GM18517 (cell line): Measurements from ENCODE around the gene SMIM44.
"Not testable (repeated sequence)": the region's sequence is repeated elsewhere in the genome, so short reads cannot be mapped to it uniquely, and the experiment has no call there.

Experiments
- ATAC-seq: cut with Tn5 transposase; IDR thresholded peaks from one replicate; pipeline ENCODE4 v1.9.1; 2021; ENCODE audit warnings: mild to moderate bottlenecking, moderate library complexity; ENCODE audit not compliant: unreplicated experiment

The SMIM44 gene

DNA sequence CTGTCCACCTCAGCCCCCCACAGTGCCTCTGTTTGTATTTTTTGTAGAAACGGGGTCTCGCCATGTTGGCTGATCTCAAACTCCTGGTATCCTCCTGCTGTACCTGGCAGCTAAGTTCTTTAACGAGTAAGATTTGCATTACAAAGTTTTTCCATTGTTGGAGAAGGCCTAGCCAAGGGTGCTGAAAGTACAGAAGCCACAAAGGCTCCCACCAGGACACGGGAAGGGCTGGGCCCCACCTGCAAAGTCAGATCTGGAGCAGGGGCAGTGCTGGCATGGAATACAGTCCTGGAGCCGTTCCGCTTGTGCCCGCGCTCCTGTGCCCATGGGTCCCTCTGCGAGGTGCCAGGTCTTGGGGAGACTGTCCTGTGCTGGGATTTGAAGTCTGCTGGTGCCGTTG is 35.0 kb upstream of the SMIM44 start:
- ATAC-seq, result no peak

DNA sequence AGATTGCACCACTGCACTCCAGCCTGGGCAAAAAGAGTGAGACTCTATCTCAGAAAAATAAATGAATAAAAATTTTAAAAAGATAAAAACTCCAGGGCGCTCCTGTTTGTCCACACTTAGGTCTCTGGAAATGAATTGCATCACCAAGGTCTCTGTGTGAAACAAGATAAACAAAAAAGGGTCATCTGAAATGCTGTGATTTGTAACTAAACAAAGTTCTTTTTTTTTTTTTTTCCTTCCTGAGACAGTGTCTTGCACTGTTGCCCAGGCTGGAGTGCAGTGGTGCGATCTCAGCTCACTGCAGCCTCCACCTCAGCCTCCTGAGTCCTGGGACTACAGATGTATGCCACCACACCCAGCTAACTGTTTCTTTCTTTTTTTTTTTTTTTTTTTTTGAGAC is 34.4 kb upstream of the SMIM44 start:
- ATAC-seq, result no peak

DNA sequence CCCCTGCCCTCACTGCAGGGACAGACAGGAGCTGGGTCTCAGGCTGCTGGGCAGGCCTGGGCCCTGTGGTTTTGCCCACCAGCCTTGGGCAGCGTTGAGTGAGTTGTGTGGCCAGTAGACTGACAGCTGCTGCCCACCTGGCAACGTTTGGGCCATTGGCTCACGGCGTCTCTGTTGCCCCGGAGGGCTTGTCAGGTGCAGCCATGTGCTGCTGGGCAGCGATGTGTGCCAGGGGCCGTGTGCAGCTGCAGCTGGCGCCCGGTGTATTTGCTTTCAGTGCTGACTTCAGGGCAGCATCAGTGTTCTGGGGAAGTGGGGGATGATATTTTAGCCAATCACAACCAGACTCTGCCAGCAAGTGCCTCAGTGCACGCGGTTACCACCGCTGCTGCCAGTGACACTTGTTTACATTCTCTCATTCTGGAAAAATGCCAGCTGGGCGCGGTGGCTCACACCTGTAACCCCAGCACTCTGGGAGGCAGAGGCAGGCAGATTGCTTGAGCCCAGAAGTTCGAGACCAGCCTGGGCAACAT is 33.5 kb upstream of the SMIM44 start:
- no peak for ATAC-seq

DNA sequence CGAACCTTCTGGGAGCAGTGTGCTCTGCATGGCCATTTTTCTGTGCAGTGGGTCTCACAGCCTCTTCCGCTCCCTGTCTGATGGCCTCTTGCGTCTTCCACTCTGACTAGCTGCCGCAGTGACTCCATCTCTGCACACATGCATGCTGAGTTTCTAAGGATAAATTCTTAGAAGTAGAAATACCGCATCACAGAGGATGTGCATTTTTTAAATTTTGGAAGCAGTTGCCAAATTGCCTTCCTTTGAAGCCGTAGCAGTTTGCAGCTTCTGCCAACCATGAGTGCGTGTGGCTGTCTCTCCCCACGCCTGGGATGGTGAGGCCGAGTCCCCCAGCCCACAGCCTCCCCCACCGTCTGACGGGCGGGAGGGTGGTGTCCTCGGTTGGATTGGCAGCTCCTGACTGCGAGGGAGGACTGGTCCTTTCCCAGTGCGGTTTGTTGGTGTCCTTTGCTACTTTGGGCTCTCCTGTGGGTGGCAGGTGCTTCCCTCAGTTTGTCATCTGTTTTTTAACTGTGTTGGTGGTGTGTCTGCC is 32.7 kb upstream of the SMIM44 start:
- no peak for ATAC-seq

DNA sequence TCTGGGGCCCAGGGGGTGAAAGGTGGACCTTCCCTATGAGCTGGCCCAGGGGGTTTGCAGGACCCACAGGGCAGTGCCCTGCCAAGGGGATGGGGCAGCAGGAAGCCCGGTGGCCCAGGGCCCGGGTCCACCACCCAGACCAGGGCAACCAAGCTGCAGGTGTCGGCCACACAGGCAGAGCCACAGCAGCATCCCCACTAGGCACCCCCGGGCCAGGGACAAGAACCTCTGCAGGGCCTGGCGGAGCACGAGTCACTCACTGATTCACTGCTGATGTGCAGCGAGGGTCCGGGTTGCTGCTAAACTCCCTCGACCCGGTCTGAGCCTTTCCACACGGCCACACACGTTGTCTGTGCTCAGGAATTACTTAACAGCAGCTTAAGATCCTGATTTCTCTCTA is 31.7 kb upstream of the SMIM44 start:
- no peak for ATAC-seq

DNA sequence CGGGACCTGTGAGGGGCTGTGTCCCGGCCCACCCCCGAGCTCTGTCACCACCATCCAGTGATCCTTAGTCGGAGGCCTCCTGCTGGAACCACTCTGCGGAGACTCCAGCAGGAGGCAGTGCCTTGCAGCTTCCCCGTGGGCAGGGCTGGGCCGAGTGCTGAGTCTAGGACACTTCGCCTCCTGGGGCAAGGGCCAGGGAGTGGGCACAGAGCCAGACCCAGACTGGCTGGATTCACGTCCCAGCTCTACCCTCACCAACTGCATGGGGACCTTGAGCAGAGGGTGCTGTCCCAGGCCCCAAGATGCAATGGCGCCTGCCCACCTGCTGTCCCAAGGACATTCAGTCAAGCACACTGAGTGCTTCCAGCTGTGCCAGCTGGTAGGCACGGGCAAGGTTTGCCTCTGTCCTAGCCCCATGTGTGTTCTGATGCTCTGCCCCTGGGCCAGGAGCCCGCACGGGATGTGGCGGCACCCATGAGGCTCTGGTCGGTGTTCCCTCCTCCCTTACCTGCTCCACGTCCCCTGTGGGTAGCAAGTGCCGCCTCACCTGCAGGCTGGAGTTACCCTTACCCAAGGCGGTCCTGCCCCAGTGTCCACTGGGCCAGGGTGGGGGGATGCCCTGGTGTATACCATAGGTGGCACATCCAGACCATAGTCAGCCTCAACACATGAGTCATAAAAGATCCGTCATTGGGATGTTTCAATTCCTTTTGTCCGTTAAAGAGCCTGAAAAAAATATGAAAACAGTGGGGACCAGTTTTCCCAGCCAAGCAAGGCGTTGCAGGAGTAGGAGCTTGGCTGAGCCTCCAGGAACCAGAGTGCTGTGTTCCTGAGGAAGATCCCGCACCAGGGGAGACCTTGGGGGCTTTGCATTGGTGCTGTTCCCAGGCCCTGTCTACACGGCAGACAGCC is 30.2 kb upstream of the SMIM44 start:
- no peak for ATAC-seq

DNA sequence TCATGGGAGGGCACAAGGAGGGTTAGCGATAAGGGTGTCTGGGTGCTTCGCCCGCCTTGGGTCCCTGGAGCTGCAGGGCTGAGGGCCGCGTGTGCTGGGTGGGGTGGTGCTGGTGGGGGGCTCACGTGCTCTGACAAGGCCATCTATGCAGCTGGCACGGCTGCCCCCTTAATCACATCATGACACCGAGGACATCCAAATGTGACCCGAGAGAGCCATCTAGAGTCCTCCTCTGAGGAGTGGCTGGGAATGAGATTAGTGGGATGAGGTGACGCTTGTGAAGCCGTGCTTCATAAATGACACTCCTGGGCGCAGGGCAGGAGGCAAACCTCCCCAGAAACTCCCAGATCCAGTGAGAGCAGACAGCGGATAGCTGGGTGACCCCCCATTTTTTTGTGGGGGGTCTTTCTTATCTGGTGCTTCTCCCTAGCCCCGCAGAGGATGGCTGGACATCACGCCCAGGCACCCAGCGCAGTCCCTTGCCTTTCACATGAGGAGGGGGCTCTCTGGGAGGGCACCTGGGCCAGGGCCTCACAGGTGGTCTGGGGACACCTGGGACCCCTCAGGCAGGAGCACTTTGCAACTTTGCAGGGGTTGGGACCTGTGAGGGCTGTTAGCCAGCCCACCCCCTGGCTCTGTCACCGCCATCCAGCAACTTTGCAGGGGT is 29.5 kb upstream of the SMIM44 start:
- ATAC-seq, result no peak

DNA sequence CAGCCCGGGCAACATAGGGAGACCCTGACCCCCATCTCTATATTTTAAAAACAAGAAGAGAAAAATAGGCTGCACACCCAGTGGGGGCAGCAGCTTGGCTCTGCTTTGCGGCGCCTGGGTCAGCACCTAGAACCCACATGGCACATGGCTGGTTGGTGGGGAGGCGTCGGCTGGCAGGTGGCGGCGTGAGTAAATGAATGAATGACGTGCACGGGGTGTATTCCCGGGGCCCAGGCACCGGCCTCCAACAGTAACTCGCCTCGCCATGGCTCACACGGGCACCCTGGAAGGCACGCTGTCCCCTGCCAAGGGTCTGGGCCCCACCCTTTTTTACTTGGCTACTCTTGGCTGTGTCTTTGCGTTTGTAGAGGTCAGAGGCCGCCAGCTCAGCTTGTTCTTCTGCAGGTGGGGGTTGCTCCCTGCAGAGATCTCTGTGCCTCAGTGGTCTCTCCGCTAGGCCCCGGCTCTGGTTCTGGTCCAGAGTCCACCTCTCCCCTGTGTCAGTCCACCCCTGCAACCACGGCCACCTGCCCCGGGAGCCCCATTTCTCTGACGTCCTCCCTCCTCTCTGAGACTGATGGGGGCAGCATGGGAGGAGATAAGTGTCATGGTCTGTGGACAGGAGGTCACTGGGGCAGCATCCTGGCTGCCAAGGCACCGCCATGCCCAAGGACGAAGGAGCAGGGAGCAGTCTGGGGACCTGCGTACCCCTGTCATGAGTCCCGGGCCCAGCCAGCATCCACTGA is 28.4 kb upstream of the SMIM44 start:
- ATAC-seq, result no peak

DNA sequence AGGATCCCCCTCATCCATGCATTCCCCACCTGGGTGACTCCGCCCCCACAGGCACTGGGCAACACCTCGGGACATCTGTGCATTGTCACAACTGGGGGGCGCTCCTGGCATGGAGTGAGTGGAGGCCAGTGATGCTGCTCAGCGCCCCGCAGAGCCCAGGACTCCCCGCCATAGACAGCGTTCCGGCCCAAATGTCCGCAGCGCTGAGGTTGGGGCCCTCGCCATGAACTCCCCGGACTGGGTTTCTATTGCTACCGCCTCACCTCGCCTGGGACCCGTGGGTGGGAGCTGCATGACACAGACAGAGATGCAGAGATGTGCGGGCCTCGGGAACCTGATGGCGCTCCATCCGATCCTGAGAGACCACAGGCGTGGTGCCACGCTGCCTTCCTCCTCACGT is 27.5 kb upstream of the SMIM44 start:
- no peak for ATAC-seq

DNA sequence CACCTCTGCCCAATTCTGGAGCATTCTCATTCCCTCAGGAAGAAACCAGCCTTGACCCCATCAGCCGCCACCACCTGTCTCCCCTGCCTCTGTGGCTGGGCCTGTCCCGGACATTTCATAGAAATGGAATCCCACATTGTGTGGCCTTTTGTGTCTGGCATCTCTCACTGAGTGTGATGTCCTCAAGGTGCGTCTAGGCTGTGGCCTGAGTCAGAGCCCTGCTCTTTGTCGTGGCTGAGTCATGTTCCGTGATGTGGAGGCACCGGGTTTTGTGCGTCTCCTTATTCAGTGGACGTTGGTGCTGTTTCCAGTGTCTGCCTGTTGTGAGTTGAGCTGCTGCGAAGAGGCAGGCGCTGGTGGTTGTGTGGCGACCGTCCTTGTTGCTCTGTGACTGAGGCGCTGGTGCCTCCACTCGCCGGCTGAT is 26.3 kb upstream of the SMIM44 start:
- no peak for ATAC-seq

DNA sequence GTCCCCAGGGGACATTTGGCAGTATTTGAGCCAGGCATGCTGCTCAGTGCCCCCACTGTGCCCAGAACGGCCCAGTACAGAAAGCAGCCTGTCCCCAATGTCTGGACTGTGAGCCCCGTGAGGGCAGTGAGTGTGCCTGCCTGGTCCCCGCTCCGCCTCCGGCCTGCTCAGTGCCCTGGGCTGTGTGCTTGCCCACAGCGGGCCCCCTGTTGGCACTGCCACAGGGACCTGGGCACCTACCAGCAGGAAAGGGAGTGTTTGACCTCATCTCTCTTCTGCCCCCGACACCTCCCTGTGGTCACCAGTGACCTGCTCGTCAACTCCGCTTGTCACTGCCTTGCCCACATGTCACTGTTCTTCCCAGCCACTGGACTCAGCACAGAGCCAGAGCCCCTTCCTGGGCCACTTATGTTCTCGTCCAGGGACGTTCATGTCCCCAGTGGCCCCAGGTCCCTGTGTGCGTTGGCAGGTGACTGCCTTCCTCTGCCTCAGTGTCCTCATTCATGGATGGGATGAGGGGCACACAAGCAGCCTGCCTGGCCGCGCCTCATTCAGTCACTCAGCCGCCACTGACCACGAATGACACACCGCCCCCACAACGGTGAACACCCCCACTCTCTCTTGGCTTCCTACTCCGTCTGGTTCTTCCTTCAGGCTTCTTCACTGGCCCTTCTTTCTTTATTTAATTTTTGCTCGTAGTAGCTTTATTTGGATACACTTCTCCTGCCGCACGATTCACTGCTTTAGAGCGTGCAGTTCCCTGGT is 25.7 kb upstream of the SMIM44 start:
- no peak for ATAC-seq

DNA sequence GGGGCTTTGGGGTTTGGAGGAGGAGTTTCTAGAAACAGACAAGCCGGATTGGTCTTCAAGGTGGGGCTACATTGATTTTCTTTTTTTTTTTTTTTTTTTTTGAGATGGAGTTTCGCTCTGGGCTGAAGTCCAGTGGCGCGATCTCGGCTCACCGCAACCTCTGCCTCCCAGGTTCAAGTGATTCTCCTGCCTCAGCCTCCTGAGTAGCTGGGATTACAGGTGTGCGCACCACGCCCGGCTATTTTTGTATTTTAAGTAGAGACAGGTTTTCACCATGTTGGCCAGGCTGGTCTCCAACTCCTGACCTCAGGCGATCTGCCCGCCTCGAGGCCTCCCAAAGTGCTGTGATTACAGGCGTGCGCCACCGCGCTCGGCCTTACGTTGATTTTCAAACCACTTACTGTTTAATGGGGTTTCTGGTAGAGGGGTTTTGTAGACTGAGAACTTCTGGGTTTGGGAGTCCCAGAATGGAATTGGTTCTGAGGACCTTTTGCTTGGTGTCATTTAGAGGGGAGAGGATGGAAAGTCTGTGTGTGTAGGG is 24.9 kb upstream of the SMIM44 start:
- not testable (repeated sequence) for ATAC-seq

DNA sequence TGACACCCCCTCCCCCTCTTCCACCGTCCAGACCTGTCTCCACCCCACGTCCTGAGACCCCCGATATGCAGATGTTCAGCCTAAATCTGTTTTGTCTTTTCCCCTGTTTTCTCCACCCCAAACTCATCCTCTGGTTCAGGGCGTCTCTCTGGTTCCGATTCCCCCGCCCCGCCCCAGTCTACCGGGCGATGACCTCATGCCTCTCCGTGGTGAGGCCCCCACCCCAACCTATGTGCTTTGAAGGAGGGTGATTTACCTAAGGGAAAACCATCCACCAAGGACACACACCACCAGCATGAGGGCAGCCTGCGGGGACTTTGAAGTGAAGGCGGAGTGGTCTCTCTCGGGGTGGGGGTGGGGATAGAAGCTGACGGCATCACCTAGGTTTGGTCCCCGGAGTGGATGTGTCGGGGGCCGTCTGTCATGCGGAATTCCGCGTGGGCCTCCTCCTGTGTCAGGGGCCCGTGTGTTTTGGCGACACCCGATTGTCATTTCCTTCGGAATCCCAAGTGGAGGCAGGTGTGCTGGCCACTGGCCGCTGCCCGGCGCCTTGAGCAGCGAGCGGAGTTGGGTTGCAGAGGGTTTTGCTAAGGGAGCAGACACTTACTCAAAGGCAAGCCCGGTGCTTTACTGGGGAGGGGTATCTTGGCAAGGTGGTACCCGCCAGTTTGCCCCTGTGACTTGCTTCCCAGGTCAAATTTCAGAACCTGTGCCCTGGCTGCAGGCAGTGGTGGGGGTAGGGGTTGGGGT is 24.3 kb upstream of the SMIM44 start:
- ATAC-seq, result no peak

DNA sequence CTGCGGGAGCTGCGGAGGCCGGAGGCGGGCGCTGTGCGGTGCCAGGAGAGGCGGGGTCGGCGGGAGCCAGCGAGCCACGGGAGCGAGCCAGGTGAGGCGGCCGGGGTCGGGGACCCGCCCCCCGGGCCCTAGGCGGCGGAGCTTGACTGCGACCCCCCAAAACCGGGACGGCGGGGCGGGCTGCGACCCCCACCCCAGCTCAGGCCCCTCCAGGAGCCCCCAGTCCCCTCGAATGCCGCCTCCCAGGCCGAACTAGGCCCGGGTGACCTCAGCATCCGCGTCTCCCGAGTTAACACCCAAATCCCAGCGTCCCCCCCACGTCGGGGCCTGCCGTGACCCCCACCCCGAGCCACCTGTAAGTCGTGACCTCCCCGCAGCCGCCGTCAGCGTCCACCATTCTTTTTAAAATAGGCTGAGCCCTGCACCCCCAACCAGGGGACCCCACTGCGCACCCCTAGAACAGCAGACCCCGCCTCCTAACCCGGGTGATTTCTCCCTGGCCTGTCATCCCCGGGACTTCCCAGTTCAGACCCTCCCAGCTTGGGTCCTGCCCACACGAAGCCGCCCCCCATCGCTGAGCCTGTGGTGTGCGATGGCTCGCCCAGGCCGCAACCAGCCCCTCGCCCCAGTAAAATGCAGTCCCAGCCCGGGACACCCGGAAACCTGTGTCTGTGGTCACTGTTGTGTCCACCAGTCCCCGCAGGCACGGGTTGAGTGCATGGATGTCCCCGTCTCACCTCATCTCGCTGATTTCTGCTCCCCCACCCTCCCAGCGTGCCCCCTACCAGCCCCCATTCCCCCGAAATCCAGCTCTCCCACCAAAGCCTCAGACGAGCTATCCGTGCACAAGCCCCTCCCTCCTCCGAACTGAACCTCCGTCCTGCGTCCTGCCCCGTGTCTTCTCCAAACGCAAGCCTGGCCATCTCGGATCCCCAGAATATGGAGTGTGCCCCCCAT is 23.4 kb upstream of the SMIM44 start:
- ATAC-seq, result peak; percentile 23

DNA sequence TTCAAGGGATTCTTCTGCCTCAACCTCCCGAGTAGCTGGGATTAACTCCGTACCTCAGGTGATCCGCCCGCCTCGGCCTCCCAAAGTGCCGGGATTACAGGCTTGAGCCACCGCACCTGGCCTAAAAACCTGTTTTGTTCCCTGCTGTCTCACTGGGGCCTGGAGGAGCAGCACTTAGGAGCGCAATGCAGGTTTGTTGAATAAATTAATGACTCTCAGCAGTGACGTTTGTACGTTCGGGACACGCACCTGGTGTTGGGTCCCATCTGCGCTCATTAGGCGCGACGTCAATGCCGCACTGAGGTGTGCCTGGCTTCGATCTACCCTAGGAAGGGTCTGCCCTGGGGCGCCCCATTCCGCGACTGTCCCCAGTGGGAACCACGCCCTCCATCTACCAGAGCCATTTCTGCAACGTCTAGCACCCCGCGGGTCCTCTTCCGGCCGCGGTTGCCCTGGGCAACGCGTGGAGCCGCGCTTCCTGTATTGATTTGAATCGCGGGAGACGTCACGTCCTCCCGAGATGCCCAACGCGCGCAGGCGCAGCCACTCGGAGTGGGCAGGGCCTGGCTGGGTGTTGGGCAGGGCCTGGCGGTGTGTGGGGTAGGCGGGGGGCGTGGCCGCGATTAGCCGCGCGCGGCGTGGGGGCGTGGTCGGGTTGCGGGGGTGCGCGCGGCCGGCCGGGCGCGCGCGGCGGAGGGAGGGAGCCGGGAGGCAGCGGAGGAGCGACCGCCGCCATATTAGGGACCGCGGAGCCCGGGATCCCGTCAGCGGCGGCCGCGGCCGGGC is 22.6 kb upstream of the SMIM44 start, which contains the start of gene FZR1:
Gene FZR1, plus strand, starts transcription at position 714 of the 786 bp plus-strand sequence. CDS start 16,679 bp downstream, outside the sequence.
- peak; percentile 68 for ATAC-seq

DNA sequence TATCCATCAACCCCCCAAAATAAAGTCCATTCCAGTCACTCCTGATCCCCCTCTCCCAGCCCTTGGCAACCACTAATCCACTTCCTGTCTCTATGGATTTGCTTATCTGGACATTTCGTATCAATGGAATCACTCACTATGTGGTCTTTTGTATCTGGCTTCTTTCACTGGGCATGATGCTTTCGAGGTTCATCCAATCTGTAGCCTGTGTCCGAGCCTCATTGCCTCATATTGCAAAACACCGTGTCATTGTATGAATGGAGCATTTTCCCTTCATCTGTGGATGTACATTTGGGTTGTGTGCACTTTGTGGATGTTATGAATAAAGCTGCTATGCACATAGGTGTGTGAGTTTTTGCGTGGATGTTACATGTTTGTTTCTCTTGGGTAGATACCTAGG is 21.5 kb upstream of the SMIM44 start:
- no peak for ATAC-seq

DNA sequence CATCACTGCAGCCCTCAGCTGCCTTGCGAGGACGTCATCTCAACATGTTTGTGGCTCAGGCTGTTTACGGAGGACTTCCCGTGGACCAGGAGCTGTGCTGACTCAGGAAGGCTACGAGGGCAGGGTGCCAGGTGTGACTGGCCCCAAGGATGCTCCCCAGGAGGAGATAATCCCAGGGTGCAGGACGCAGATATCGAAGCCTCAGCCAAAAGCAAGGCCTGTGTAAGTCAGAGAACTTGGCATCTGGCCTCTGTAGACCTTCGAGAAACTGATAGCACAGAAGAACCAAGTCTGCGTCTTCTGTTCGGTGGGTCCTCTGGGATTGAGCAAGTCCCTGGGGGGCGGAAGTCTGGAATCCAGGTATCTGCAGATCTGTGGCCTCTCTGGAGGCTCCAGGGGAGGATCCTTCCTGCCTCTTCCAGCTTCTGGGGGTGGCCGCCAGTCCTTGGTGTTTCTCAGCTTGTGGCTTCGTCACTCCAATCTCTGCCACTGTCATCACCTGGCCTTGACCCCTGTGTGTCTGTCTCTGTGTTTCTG is 19.9 kb upstream of the SMIM44 start:
- ATAC-seq, result no peak
